IMR-90 (cell line): ENCODE measurements around the gene OR1K1.

Experiments
- FOS ChIP-seq: fragments of 150-350 bp; IDR thresholded peaks from 2 replicates; pipeline ENCODE4 v1.6.1; 2016; ENCODE audit warnings: low read depth, low read length
- MAZ ChIP-seq: IDR thresholded peaks from 2 replicates; pipeline ENCODE4 v1.6.1; 2012; ENCODE audit warnings: low read depth, mild to moderate bottlenecking, low read length, improper control_type of control experiment, moderate library complexity, borderline replicate concordance
- POLR2A ChIP-seq: IDR thresholded peaks from 2 replicates; pipeline ENCODE4 v1.6.1; 2012; ENCODE audit warnings: mild to moderate bottlenecking, low read depth, low read length
- RFX5 ChIP-seq: IDR thresholded peaks from 2 replicates; pipeline ENCODE4 v1.8.0; 2012; ENCODE audit warnings: low read depth, mild to moderate bottlenecking, low read length, moderate library complexity
- SMC3 ChIP-seq: fragments of 150-350 bp; IDR thresholded peaks from 2 replicates; pipeline ENCODE4 v1.6.1; 2016; ENCODE audit warnings: low read depth, mild to moderate bottlenecking, antibody characterized with exemption, low read length, moderate library complexity
- TF ChIP-seq, protein P1 (sequence below): conservative IDR thresholded peaks from 2 replicates; pipeline ENCODE4 v1.5.1; 2012; ENCODE audit warnings: mild to moderate bottlenecking, low read depth, low read length, improper control_type of control experiment
- TF ChIP-seq, protein P2 (sequence below): fragments of 150-350 bp; IDR thresholded peaks from 2 replicates; pipeline ENCODE4 v1.6.1; 2017; ENCODE audit warnings: mild to moderate bottlenecking, antibody characterized with exemption, low read length, low read depth

DNA sequence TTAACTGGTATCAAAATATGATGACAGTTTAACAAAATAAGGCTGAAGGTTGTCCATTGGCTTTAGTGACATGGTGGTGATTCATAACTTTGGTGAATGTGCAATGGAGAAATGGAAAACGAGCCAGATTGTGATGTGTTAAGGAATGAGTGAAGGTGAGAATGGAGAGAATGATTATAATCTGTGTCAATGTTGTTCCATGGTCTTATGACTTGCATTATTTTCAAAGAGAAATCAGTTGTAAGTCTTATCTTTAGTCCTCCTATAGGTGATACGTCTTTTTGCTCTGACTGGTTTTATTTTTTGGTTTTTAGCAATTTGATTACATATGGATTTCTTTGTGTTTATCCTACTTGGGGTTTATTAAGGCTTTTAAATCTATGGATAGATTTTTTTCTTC is 45.1 kb upstream of the OR1K1 start:
- TF ChIP-seq, protein P1, sequence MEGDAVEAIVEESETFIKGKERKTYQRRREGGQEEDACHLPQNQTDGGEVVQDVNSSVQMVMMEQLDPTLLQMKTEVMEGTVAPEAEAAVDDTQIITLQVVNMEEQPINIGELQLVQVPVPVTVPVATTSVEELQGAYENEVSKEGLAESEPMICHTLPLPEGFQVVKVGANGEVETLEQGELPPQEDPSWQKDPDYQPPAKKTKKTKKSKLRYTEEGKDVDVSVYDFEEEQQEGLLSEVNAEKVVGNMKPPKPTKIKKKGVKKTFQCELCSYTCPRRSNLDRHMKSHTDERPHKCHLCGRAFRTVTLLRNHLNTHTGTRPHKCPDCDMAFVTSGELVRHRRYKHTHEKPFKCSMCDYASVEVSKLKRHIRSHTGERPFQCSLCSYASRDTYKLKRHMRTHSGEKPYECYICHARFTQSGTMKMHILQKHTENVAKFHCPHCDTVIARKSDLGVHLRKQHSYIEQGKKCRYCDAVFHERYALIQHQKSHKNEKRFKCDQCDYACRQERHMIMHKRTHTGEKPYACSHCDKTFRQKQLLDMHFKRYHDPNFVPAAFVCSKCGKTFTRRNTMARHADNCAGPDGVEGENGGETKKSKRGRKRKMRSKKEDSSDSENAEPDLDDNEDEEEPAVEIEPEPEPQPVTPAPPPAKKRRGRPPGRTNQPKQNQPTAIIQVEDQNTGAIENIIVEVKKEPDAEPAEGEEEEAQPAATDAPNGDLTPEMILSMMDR, result no peak
- TF ChIP-seq, protein P2, sequence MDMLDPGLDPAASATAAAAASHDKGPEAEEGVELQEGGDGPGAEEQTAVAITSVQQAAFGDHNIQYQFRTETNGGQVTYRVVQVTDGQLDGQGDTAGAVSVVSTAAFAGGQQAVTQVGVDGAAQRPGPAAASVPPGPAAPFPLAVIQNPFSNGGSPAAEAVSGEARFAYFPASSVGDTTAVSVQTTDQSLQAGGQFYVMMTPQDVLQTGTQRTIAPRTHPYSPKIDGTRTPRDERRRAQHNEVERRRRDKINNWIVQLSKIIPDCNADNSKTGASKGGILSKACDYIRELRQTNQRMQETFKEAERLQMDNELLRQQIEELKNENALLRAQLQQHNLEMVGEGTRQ, result no peak
- TF ChIP-seq POLR2A (no peak), FOS (no peak), RFX5 (no peak), MAZ (no peak), SMC3 (no peak)
